Ishikawa (cell line): ENCODE measurements around the gene IFNL1.

Source experiments
- CEBPB ChIP-seq: IDR thresholded peaks from 2 replicates; pipeline ENCODE4 v1.6.1; 2012
- CREB1 ChIP-seq: IDR thresholded peaks from 2 replicates; pipeline ENCODE4 v1.6.1; 2012; ENCODE audit warnings: low read depth
- EGR1 ChIP-seq: IDR thresholded peaks from 2 replicates; pipeline ENCODE4 v1.6.1; 2012
- EP300 ChIP-seq: IDR thresholded peaks from 2 replicates; pipeline ENCODE4 v1.6.1; 2012; ENCODE audit warnings: borderline replicate concordance
- FOXM1 ChIP-seq: IDR thresholded peaks from 2 replicates; pipeline ENCODE4 v1.6.1; 2012; ENCODE audit warnings: low read depth, borderline replicate concordance
- MAX ChIP-seq: IDR thresholded peaks from 2 replicates; pipeline ENCODE4 v1.6.1; 2012
- NFIC ChIP-seq: IDR thresholded peaks from 2 replicates; pipeline ENCODE4 v1.6.1; 2012
- RAD21 ChIP-seq: IDR thresholded peaks from 2 replicates; pipeline ENCODE4 v1.6.1; 2012; ENCODE audit warnings: low read depth
- TAF1 ChIP-seq: IDR thresholded peaks from 2 replicates; pipeline ENCODE4 v1.6.1; 2012; ENCODE audit warnings: low read depth, mild to moderate bottlenecking
- TCF12 ChIP-seq: IDR thresholded peaks from 2 replicates; pipeline ENCODE4 v1.6.1; 2012; ENCODE audit warnings: low read depth
- TEAD4 ChIP-seq: IDR thresholded peaks from 2 replicates; pipeline ENCODE4 v1.6.1; 2012
- USF1 ChIP-seq: IDR thresholded peaks from 2 replicates; pipeline ENCODE4 v1.6.1; 2012
- YY1 ChIP-seq: IDR thresholded peaks from 2 replicates; pipeline ENCODE4 v1.6.1; 2012; ENCODE audit warnings: low read depth
- ZBTB7A ChIP-seq: IDR thresholded peaks from 2 replicates; pipeline ENCODE4 v1.6.1; 2012; ENCODE audit warnings: low read depth
- TF ChIP-seq, protein P1 (sequence below): IDR thresholded peaks from 2 replicates; pipeline ENCODE4 v1.6.1; 2012; ENCODE audit warnings: low read depth, mild to moderate bottlenecking

Gene IFNL1

DNA sequence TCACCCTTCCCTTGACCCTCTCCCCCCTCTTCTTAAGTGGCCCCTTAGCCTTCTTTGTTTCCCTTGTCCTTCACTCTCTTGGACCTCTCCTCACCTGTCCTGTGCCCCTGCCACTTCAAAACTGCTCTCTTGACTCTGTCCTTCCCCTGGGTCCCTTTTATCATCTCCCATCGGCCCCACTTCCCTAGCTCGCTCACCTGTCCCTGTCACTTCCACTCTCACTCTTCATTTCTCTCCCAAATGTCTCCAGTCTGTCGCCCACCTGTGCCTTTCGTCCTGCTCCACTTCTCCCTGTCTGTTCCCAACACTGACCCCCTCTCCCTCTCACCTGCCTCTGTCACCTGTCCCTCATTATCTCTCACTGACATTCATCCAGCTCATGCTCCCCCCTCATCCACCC lies 699 bp downstream of the IFNL1 start:
- TF ChIP-seq EP300 = no peak
- TF ChIP-seq, protein P1, sequence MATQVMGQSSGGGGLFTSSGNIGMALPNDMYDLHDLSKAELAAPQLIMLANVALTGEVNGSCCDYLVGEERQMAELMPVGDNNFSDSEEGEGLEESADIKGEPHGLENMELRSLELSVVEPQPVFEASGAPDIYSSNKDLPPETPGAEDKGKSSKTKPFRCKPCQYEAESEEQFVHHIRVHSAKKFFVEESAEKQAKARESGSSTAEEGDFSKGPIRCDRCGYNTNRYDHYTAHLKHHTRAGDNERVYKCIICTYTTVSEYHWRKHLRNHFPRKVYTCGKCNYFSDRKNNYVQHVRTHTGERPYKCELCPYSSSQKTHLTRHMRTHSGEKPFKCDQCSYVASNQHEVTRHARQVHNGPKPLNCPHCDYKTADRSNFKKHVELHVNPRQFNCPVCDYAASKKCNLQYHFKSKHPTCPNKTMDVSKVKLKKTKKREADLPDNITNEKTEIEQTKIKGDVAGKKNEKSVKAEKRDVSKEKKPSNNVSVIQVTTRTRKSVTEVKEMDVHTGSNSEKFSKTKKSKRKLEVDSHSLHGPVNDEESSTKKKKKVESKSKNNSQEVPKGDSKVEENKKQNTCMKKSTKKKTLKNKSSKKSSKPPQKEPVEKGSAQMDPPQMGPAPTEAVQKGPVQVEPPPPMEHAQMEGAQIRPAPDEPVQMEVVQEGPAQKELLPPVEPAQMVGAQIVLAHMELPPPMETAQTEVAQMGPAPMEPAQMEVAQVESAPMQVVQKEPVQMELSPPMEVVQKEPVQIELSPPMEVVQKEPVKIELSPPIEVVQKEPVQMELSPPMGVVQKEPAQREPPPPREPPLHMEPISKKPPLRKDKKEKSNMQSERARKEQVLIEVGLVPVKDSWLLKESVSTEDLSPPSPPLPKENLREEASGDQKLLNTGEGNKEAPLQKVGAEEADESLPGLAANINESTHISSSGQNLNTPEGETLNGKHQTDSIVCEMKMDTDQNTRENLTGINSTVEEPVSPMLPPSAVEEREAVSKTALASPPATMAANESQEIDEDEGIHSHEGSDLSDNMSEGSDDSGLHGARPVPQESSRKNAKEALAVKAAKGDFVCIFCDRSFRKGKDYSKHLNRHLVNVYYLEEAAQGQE = no peak
- TF ChIP-seq CREB1 = no peak
- TF ChIP-seq FOXM1 = no peak
- TF ChIP-seq TEAD4 = no peak

- TF ChIP-seq EGR1 (no peak), TCF12 (no peak), EP300 (no peak), MAX (no peak), FOXM1 (no peak), USF1 (no peak), RAD21 (no peak), NFIC (no peak), CEBPB (no peak), ZBTB7A (no peak), TAF1 (no peak), TEAD4 (no peak), CREB1 (no peak)
- TF ChIP-seq, protein P1 = no peak
Observed at GRCh38 chr19:39297931-39298634, 1.9 kb downstream of the IFNL1 start.

- no peak for TF ChIP-seq TEAD4
- TF ChIP-seq TCF12 = no peak
- no peak for TF ChIP-seq NFIC
- no peak for TF ChIP-seq ZBTB7A
- TF ChIP-seq CEBPB = no peak
- no peak for TF ChIP-seq CREB1
- no peak for TF ChIP-seq EP300
- no peak for TF ChIP-seq USF1
- TF ChIP-seq, protein P1 = no peak
- TF ChIP-seq EGR1 = no peak
- TF ChIP-seq TAF1 = no peak
- no peak for TF ChIP-seq YY1
- no peak for TF ChIP-seq FOXM1
- TF ChIP-seq MAX = no peak
- TF ChIP-seq RAD21 = no peak
Observed at GRCh38 chr19:39299404-39299803, 3.2 kb downstream of the IFNL1 start.

- TF ChIP-seq CREB1 (no peak), CEBPB (no peak), NFIC (no peak), EP300 (no peak), RAD21 (no peak), TAF1 (no peak), ZBTB7A (no peak), FOXM1 (no peak), YY1 (no peak)
Observed at GRCh38 chr19:39299832-39300231, 3.6 kb downstream of the IFNL1 start.
